ENCODE data around the gene PRELID1.

DNA sequence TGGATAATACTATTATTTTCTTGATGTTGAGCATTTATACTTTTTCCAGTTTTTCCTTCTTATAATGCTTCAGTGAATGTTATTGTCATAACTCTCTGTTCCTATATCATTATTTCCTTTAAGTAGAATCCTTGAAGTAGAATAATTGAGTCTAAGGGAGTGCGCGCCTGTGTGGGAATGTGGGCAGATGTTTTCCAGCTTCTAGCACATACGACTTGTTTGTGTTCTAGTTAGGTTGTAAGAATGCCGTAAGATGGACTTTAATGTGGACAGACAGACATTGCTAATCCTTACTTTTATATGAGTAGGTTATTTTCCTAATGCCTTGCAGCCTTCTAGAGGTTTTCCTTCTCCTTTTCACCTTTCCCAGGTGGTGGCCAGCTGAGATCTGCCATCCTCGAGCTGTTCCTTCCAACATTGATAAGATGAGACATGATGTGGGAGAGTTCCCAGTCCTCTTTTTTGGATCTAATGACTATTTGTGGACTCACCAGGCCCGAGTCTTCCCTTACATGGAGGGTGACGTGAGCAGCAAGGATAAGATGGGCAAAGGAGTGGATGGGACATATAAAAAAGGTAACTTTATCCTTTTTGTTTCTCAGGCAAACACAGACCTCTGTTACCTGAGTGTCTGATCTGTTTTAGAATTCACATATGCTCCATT, 34.2 kb upstream of the PRELID1 start:
- TF ChIP-seq, protein P1, sequence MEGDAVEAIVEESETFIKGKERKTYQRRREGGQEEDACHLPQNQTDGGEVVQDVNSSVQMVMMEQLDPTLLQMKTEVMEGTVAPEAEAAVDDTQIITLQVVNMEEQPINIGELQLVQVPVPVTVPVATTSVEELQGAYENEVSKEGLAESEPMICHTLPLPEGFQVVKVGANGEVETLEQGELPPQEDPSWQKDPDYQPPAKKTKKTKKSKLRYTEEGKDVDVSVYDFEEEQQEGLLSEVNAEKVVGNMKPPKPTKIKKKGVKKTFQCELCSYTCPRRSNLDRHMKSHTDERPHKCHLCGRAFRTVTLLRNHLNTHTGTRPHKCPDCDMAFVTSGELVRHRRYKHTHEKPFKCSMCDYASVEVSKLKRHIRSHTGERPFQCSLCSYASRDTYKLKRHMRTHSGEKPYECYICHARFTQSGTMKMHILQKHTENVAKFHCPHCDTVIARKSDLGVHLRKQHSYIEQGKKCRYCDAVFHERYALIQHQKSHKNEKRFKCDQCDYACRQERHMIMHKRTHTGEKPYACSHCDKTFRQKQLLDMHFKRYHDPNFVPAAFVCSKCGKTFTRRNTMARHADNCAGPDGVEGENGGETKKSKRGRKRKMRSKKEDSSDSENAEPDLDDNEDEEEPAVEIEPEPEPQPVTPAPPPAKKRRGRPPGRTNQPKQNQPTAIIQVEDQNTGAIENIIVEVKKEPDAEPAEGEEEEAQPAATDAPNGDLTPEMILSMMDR (IDR thresholded peaks at IDR 0.05) = no peak
- TF ChIP-seq, protein P2, sequence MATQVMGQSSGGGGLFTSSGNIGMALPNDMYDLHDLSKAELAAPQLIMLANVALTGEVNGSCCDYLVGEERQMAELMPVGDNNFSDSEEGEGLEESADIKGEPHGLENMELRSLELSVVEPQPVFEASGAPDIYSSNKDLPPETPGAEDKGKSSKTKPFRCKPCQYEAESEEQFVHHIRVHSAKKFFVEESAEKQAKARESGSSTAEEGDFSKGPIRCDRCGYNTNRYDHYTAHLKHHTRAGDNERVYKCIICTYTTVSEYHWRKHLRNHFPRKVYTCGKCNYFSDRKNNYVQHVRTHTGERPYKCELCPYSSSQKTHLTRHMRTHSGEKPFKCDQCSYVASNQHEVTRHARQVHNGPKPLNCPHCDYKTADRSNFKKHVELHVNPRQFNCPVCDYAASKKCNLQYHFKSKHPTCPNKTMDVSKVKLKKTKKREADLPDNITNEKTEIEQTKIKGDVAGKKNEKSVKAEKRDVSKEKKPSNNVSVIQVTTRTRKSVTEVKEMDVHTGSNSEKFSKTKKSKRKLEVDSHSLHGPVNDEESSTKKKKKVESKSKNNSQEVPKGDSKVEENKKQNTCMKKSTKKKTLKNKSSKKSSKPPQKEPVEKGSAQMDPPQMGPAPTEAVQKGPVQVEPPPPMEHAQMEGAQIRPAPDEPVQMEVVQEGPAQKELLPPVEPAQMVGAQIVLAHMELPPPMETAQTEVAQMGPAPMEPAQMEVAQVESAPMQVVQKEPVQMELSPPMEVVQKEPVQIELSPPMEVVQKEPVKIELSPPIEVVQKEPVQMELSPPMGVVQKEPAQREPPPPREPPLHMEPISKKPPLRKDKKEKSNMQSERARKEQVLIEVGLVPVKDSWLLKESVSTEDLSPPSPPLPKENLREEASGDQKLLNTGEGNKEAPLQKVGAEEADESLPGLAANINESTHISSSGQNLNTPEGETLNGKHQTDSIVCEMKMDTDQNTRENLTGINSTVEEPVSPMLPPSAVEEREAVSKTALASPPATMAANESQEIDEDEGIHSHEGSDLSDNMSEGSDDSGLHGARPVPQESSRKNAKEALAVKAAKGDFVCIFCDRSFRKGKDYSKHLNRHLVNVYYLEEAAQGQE (IDR thresholded peaks at IDR 0.05; ENCODE audit: insufficient read depth in 1 of 2, low read depth in 2 of 2, low read length in 1 of 2) = no peak

All from Panc1 (cell line).